Islet of Langerhans (tissue), 1 donor: ENCODE data around the gene RAB35.
"Not testable (repeated sequence)": the region's sequence is repeated elsewhere in the genome, so short reads cannot be mapped to it uniquely, and the experiment has no call there.

Experiments
- FAIRE-seq: peaks from one replicate; lab custom pipeline; 2011; peaks lifted over from hg19 to GRCh38; lab: Jason Lieb, UNC

The RAB35 gene

DNA sequence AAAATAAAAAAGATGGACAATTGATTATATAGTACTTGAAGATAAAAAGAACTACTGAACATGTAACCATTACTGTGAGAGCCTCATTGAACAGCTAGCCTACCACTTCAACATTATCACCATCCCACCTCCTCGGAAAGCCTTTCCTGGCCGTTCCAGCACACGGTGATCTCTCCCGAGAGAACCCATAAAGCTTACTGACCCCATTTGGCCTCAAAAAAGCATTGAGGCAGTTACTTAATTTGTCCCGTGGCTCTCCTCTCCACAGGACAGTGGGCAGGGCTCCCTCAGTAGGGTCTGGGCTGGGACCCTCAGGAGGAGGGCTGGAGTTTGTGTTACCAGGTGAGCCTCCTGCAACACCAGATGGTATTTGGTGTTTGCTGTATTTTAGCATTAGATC lies 55.8 kb downstream of the RAB35 start:
- no peak for FAIRE-seq

DNA sequence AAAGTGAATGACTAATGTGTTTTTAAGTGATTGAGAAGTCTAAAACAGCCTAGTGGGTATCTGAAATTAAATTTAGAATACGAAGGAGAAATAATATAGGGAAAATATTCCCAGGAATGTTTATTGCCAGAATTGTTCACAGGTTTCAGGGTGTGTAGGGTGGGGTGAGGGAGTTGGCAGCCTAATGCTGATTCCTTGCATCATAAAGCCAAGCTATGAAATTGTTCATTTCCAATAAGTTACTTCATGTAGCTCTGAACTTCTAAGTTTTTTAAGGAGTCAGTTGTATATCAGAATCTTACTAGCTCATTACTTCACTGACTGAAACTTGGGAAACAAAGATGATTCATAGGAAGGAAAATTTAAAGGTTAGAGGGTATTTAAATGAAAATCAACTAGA lies 56.4 kb downstream of the RAB35 start:
- FAIRE-seq: peak; percentile 91

- FAIRE-seq: no peak
These were observed 59.8 kb downstream of the RAB35 start for GRCh38 chr12:120056739-120057138.

DNA sequence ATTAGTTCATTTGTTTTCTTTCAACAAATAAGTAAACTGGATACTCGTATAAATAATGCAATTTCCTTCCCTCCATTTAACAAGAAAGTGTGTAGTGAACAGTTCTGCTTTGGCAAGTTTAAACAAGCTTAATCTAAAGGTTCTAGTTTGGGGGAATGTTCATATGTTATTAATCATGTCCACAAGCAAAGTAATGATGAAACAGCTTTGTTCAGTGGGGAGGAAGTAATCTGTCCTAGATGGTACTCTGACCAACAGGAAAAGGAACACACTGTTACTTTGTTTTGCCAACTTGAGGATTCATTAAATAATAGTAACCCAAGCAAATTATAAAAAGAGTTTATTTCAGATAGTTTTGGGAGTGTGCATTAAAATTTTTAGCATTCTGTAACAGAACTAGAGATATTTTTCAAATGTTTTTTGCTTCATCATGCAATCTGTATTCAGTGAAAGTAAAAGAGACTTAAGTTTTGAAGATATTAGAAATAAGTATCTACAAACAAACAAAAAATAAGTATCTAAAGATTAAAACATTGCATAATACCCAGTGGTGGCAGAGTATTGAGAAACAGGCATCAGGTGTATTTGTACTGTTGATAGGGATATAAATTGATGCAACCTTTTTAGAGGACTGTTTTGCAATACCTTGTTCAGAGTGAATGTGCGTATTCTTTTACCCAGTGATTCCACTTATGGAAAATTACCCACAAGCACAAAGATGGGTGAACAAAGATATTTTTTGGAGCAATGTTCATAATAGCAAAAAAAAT lies 61.1 kb downstream of the RAB35 start:
- peak; percentile 17 for FAIRE-seq

DNA sequence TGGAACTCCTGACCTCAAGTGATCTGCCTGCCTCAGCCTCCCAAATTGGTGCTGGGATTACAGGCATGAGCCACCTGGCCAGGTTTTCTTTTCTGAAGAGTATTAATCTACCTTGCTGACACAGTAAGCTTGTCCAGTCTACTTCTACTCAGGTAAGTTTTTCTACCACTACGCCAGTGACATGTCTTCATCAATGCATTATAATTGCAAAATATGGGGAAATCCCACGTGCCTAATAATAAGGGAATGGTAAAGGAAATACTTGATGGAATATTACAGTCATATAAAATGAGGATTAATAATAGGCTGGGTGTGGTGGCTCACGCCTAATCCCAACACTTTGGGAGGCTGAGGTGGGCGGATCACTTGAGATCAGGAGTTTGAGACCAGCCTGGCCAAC lies 62.3 kb downstream of the RAB35 start:
- FAIRE-seq: no peak

DNA sequence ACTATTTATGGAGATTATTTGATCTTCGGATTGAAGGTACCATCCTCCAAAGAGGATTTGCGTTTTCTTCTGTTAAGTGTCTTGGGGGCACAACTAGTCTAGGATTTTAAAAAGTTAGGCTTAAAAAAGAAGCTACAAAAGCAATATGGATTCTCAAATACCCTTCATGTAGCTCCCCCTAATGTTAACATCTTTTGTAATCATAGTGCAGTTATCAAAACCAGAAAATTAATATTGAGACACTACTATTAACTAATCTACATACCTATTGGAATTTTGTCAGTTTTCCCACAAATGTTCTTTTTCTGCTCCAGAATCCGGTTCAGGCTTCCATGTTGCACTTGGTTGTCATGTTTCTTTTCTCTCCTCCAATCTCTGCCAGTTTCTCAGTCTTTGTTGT lies 65.0 kb downstream of the RAB35 start:
- FAIRE-seq: no peak

GRCh38 chr12:120049426-120049825 lies 67.1 kb downstream of the RAB35 start:
- no peak for FAIRE-seq

- FAIRE-seq: no peak
These were observed 68.3 kb downstream of the RAB35 start for GRCh38 chr12:120048263-120048662.

GRCh38 chr12:120047072-120047471 lies 69.5 kb downstream of the RAB35 start:
- FAIRE-seq: no peak

- not testable (repeated sequence) for FAIRE-seq
These were observed 71.2 kb downstream of the RAB35 start for GRCh38 chr12:120045367-120045766.
